ENCODE data around the gene GIT2.

GIT2 gene

DNA sequence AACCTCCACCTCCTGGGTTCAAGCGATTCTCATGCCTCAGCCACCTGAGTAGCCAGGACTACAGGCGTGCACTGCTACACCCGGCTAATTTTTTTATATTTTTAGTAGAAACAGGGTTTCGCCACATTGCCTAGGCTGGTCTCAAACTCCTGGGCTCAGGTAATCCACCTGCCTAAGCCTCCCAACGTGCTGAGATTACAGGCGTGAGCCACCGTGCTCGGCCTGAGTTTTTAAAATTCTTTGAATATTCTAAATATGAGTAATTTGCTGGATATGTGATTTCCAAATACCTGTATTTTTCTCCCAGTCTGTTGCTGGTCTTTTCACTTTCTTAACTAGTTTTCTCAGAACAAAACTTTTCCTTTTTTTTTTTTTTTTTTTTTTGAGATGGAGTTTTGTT lies 27.4 kb downstream of the GIT2 start:
- DNase-seq = no peak

DNA sequence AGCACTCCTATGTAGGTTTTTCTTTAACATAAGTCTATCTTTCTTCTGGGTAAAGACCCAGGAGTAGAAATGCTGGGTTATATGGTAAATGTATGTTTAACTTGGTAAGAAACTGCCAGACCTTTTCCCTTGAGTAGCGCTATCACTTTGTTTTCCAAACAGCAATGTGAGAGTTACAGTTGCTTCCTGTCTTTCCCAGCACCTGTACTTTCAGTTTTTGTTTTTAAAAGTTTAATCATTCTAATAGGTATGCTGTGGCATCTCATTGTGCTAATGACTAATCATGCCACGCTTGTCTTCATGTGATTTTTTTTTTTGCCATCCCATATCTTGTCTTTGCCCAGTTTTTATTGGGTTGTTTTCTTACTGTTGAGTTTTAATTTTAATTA lies 28.1 kb downstream of the GIT2 start:
- DNase-seq = no peak

DNA sequence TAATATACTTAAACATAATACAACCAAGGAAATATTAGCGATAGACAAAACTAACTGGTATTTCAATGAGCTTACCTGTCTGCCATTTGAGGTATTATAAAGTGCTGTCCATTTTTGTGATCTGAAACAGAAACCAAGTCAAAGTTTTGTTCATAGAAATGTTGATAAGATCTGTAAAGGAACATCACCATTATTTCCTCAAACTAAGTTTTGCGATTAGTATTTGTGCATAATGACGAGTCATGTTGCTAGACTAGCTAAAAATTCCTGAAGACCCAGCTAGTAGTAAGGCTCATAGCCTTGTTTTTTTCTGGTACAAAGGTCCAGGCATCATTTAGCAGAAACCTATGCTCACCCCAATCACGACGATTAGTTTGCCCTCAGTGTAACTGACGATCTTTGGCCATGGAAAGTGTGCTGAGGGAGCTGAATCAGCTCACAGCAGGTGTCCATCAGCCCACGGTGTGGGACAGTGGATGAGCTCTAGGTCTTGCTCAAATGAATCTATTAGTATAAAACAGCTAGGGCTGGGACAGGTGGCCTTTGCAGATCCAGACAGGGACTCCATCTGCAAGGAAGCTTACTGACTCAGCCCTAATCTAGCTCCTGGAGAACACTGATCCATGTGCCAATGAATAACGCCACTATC lies 28.7 kb downstream of the GIT2 start:
- DNase-seq = no peak

DNA sequence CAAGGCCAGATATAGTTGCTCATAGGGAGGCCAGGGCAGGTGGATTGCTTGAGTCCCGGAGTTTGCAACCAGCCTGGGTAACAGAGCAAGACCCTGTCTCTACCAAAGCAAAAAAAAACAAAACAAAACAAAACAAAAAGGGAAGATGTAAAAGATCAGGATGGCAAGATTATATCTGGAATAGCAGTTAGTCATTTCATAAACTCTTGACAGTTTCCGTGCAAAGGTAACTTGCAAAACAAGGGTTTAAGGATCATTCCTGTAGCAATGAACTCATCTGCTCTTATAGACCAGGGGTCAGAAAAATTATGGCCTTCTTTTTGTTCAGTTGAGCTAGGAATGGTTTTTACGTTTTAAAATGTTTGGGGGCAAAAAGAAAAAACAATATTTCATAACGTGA lies 29.6 kb downstream of the GIT2 start:
- no peak for DNase-seq

DNA sequence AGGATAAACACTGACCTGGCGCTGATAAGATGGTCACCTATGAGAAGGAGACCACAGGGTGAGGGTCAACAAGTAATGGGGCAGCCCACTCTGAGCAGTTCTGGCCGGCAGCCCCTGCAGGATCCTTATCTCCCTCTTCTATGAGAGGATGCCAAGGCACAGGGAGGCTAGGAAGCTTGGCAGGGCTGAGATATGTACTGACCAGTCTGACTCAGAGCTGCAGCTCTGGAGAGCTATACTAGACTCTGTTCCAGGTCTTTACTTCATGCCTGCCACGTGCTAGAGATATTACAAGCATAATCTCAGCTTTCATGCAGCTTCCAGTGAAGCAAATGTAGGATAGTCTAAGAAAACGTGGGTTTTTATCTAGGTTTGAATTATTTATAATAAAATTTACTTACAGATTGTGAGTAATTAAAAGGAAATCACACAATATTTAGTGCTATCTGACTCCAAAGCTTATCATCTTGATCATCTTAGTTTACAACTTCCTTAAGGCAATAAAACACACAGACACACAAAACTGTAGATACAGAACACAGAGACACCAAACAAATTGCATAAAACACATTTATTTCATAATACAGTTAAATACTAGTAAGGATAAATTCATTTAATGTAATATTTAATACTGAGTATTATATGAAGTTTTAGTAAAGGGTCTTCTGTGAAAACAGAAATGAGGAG lies 32.3 kb downstream of the GIT2 start:
- no peak for DNase-seq

DNA sequence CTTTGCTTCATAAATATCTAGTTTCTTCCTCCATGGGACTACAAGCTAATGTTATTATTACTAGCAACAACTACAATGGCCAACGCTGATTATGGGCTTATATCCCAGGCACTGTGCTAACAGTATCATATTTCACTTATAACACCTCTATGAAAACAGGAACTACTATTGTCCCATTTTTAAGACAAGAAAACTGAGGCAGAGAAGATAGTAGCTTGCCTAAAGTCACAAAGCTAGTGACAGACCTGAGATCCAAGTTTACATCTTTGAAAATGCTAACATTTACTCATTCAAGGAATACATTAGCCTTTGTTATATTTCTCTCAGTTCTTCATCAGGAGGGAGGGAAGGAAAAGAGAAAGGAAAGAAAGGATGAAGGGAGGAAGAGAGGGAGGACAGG lies 32.8 kb downstream of the GIT2 start:
- DNase-seq = no peak

DNA sequence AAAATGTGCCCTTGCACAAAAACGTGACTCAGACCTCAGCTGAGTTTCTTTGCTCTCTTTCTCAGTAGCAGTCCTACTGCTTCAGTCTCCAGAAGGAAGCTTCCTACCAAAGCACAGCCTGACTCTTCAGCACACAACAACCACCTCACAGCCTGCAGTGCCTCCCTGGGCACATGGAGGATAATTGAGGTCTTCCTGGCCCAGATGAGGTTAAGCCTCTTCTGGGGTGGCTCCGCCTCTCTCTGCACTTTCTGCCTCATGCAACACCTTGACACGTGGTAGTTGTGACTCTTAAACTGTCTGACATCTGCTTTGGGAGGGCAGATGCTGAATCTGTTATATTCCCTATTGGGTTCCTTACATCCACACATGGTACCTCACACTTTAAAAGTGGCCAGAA lies 33.8 kb downstream of the GIT2 start:
- no peak for DNase-seq

DNA sequence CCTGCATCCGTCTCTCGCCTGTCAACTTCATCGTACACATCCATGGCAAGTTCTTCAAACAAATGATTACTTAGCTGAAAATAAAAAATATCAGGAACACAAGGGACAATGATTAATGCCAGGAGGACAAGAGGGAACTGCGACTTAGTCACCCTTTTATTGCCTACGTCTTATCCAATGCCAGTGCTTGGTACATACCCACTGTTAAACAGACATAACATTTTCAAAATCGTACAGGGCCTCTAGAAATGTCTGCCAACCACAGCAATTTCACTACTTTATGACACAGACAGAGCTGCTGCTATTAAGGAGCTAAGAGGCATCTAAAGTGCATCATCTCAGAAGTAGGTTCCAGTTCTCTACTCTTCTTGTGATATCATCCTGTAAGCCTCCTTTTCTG lies 34.6 kb downstream of the GIT2 start:
- DNase-seq = no peak

DNA sequence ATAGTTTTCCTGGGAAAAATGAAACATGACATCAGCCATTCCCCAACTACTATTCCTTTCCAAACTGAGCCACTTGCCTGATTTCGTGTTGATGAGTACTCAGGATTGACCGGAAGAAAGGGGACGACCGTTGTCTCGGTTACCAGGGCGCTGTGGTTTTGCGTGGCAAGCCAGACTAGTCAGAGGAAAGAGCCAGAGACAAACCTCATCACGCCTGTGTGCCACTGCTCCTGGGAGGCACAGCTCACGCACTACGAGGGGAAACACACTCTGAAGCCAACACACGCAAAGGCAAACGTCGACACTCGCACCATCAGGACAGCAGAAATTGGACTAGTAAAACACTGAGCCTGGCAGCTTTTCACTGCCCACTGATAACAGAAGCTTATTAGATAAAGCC lies 35.0 kb downstream of the GIT2 start:
- no peak for DNase-seq

DNA sequence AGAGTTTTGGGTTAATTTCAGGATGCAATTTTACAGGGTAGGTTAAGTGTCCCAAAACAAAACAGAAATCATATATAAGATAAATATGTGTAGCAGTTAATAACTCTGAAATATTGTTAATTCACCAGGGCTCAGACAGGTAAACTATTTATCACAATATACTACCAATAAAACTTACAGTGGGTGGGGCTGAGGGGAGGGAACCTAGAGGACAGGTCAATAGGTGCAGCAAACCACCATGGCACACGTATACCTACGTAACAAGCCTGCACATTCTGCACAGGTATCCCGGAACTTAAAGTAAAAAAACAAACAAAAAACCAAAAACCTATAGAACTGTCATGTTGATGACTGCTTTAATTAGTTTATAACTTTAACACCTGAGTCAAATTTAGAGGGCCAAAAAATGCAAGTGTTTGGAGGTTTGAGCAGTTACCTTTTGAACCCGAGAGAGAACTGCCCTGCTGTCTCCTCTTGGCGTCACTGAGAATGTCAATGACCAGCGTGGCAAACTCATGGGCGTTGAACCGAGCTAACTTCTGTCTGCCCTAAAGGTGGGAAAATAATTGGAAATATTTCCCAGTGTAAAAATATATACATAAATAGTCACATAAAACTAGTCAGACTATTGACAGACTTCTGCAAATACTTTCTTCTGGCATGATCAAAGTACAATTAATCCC lies 36.6 kb downstream of the GIT2 start:
- DNase-seq = no peak

DNA sequence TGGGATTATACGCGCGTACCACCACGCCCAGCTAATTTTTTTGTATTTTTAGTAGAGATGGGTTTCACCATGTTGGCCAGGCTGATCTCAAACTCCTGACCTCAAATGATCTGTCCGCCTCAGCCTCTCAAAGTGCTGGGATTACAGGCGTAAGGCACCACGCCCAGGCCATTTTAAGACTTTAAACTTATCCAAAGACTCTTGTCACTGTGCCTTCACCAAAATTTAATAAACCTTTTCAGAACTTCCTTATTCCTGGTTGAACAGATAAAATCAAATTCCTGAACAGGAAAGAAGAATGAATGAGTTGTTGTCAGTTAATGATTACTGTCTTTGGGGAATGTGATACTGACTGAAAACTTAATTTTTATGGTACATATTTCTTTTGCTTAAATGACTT lies 37.8 kb downstream of the GIT2 start:
- DNase-seq = no peak

DNA sequence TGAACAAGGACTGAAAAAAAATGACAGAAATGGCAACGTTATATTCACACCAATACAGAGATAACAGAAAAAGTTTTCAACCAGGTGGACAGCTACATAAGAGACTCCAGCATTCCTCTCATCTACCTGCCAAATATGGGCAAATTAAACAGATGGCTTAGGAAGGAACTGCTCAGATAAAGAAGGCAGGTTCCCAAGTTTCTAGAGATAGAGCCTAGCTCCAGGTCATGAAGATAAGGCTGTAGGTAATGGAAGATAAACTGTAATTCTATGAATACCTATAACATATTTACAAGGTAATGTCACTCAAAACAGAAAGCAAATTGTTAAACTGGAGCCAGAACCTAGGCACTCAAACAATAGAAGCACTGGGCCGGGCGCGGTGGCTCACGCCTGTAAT lies 42.5 kb downstream of the GIT2 start:
- no peak for DNase-seq

DNA sequence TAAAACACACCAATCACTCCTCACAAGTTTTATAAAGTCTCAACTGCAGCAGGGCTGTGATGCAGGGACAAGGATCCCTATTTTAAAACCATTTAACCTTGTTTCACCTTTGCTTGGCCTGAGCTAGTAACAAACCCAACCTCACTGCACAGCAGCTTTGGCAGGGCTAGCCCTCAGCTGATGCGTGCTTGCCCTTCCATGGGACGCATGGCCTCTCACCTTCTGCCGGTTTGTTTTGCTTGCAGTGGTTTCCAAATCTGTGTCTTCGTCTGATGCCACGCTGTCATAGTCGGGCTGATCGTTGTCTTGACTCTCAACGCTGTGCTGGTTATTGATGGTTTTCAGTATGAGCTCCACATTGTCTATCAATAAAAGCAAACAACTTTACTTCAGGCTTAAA lies 43.3 kb downstream of the GIT2 start:
- DNase-seq = no peak

DNA sequence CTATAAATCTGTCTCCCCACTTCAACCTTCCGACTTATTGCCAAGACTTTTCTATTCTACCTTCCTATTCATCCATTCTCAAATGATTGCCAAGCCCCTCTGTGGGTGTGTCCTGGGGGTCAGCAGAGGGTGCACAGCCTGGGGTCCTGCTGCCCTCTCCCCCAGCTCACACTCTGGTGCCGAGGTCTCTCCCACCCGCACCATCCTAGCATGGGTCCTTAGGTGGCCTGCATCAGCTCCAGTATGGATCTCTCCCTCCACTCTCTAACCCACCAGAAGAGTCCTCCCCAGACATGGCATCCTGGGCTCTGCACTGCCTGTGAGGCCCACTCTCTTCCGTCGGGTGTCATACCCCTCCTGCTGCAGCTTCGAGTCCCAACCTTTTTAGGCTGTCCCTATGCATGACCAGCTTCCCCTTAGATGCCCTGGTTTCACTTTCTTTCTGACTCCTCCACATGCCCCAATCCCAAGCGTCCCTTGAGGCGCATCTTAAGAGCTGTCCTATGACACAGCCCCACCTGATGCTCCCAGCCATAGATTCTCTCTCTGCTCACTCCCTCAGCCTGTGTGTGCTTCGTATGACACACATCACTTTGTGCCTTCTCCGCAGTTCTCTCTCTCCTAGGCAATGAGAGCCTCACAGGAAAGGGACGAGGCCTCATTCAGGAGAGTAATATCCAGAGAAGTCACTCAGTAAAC lies 43.9 kb downstream of the GIT2 start:
- peak in 1 of 2 donors; percentile 14 for DNase-seq

DNA sequence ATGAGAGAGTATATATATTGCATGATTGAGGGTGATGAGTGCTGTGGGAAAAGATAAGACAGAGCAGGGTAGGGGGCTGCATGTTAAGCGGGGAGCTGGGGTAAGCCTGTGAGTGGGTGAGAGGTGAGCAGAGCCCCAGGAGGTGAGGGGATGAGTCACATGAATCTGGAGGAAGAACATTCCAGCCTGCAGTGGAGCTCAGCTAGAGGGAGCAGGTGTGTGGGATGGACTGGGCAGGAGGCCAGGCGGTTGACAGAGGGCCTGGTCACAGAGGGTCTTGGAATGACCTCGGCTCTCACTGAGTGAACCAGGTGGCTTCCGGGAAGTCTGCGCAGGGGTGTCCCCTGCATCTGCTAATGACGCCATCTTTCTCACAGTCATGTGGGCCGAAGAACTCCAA lies 44.4 kb downstream of the GIT2 start:
- DNase-seq = no peak

DNA sequence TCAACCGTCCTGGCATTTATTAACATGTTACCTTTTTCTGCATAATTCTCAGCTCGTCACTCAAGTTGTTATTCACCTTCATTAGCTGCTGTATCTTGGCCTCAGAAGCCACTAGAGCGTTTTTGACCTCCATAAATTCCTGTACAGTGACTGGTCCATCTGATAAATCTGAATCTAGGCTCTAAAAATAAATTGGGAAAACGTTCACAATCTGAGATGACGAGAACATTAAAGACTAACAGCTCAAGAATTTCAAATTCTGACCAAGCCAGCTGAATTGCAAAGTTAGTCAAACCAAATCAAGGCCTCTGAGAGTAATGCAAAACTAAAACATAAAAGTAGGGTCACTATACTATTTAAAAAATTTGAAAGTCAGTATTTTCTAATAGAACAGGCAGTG lies 45.0 kb downstream of the GIT2 start:
- DNase-seq = no peak

DNA sequence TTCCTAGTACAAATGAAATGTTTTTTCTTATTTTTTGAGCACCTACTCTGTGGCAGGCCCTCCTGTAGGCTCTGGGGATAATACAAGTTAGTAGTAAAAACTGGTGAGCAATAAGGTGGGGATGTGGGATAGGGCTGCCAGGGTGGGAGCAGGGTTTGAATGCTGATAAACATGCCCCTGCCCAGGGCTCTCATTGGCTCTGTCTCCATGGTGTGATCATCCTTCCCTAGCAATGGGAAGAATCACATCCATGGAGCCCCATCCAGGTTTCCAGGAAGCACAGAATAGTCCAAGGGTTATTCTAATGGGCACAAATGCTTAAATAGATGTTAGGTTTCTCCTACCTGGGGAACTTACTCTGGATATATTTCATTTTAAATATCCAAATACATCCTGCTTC lies 45.5 kb downstream of the GIT2 start:
- DNase-seq = no peak

DNA sequence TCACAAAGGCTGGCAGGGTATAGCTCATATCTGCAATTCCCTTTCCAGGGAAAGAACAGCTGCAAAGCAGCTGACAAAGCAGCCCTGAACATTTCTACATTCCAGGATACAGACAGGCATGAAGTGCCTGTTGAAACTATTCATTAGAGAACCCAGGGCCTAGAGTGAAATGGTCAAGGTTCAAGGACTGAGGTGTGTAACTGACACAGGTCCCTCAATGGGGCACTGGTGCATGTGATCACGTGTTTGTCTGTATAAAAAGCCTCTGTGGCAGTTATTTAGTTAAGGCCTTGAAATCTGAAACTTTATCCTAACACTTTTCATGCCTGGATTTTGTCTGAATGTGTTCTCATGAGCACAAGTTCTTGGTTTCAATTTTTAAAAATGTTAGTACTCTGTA lies 47.1 kb downstream of the GIT2 start:
- DNase-seq = no peak

DNA sequence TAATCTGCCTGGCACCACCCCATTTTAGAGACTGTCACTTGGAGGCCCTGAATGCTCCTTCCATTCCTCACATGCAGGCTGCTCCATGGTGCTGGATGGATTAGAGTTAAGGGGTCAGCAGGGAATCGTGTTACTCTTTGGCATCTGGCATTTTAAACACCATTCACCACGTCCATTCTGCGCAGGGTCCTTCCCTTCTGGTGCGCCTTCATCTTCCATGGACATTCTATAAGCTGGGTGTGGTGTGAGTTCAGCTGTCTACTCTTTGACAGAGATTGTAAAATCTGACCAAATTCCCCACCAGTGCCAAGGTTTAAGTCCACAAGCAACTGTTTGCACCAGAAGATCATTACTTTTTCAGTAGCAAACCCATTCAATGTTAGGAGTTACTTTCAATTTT lies 47.8 kb downstream of the GIT2 start:
- DNase-seq = no peak

DNA sequence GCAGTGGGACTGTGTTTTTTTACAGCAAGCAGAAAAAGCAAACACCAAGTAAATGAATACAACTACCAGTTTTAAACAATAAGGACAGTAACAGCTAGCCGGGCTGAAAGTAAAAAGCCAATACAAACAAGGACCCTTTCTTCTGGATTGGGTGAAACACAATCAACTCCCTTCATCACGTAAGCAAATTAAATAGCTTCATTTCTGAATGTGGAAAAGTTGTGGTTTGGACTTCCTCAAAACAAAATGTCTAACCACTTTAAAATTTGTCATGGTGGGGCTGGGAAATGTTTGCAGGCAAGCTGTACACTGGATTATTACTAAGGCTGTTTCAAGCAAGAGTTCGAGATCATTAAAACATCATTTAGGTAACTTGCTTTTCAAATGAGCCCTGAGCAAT lies 48.6 kb downstream of the GIT2 start:
- no peak for DNase-seq

DNA sequence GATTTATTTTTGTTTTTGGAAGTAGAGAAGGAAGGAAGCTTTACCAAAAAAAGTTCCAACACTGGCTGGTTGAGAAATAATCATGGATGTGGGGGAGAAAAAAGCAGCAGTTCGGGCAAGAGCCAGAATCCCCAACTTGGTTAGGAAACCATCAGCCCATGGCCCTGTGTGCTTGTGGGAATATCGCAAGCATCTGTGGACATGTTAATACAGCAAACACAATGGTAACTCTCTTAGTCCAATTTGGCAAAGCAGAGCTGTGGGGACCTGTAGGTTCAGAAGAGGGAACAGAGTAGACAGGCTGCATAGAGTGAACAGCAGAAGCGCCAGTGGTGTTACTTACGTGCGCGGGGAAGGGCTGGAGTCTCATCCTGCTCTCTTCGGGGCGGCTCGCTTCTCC lies 49.3 kb downstream of the GIT2 start:
- no peak for DNase-seq

DNA sequence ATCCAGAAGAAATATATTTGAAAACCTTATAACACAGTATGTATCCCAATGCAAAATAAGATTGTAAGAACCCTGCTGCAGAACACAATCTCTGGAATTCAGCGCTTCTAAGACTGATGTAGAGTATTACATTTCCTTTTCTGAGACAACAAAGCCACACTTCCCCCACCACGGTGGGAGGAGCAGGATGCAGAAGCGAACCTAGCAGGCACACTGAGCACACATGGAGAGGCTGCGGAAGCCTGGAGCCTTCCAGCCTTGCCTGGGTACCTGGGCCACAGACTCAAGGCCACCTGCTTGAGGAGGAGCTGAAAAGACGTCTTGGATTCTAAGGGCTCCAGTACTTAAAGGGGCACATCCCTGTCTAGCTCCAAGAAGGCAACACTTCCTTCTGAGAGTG lies 49.7 kb downstream of the GIT2 start:
- DNase-seq = no peak

DNA sequence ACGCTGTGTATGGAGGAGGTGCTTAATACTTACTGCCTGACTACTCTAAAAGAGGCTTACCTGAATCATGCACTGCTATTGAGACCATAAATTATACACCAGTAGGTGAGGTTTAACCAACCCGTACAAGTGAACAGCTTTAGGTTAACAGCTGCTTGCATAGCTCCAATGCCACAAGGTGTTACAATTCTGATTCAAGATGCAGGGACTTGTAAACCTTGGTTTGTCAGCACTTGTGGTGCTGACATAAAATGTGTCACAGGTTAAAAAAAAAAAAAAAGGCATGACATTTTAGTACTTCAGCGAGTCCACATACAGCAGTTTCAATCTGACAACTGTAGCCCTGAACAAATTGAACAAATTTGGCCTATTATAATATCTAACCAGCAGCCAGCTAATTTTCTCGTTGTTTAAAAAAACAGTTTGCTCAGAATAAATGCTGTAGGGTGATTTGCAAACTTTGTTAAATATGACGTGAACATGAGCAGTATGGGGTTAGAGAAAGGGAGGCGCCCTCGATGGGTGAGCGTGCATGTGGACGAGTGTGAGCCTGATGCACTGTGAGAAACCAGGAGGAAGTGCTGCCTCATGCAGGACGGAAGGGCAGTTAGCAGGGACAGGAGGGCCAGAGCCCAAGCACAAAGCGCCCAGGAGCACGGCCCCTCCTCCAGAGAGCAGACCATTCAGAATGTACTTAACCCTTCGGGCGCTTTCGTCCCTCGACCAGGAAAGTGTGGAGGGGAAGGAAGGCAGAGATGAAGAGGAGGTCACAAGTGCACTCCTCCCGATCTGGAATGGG lies 51.4 kb downstream of the GIT2 start:
- DNase-seq = no peak

All from hippocampal formation (tissue), 2 donors.